ENCODE measurements around the gene TBC1D22A.

- no peak for TF ChIP-seq EZH2 (IDR thresholded peaks at IDR 0.05; ENCODE audit: borderline replicate concordance, low read depth, low read length, severe bottlenecking)
- no peak for TF ChIP-seq CTCF (IDR thresholded peaks at IDR 0.05; ENCODE audit: extremely low read depth in 1 of 2, insufficient read depth in 1 of 2, low read depth in 1 of 2, low read length in 2 of 2)
- no peak for TF ChIP-seq POLR2A (IDR thresholded peaks at IDR 0.05; ENCODE audit: low read depth, low read length)
- TF ChIP-seq POLR2AphosphoS5 (IDR thresholded peaks at IDR 0.05; ENCODE audit: insufficient read depth, low read depth, low read length) = no peak
- no peak for TF ChIP-seq MYC (IDR thresholded peaks at IDR 0.05; ENCODE audit: low read depth, low read length)
- TF ChIP-seq MAX (IDR thresholded peaks at IDR 0.05; ENCODE audit: insufficient read depth, insufficient read length) = no peak
- no peak for TF ChIP-seq JUN (IDR thresholded peaks at IDR 0.05; ENCODE audit: borderline replicate concordance, insufficient read depth, insufficient read length, low read depth)
Observed at GRCh38 chr22:47123827-47124442, 361.5 kb downstream of the TBC1D22A start.
